Endothelial cell of umbilical vein (primary cell): ENCODE data around the gene MAML3.

ENCODE experiments used
- CTCF ChIP-seq, 2 donors: IDR thresholded peaks; 1 replicate in 1 of 2; 2 replicates in 1 of 2; pipeline ENCODE4 v1.5.1; 2011; ENCODE audit warnings: low read length in 2 of 2, mild to moderate bottlenecking in 2 of 2, moderate library complexity in 2 of 2, control low read depth in 1 of 2, inconsistent platforms in 1 of 2, low read depth in 1 of 2; ENCODE audit not compliant: insufficient read depth in 1 of 2; ENCODE audit errors: extremely low read depth in 1 of 2
- POLR2A ChIP-seq: IDR thresholded peaks from 2 replicates; pipeline ENCODE4 v1.6.1; 2012; ENCODE audit warnings: low read depth, mild to moderate bottlenecking, control low read depth, low read length

DNA sequence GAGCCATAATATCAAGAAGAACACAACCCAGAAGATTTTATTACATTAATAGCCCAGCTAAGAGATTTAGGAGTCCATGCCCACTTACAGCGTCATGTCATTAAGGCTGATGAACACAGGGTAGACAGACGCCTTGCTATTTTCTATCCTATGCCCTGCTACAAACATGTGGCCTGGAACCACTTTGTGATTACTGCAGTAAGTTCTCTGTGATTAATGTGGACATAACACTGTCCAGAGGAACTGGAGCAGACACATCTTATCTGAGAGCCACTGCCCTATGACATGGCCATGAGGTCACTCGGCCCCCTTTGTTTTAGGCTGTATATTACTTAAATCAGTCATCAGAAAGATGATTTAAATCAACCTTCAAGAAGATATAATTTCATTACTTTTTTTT is 211.7 kb downstream of the MAML3 start:
- no peak for TF ChIP-seq CTCF (IDR thresholded peaks at IDR 0.05; ENCODE audit: extremely low read depth in 1 of 2, insufficient read depth in 1 of 2, low read depth in 1 of 2, low read length in 2 of 2)
- no peak for TF ChIP-seq POLR2A
